Measurements from ENCODE around the gene IL25. TPM values are rescaled to one million over a fixed set of nuclear protein-coding genes. Genes with fewer than 3 reads are reported as not detected.
"Not testable (repeated sequence)": the region's sequence is repeated elsewhere in the genome, so short reads cannot be mapped to it uniquely, and the experiment has no call there.

Gene IL25
- total RNA-seq, result not detected

DNA sequence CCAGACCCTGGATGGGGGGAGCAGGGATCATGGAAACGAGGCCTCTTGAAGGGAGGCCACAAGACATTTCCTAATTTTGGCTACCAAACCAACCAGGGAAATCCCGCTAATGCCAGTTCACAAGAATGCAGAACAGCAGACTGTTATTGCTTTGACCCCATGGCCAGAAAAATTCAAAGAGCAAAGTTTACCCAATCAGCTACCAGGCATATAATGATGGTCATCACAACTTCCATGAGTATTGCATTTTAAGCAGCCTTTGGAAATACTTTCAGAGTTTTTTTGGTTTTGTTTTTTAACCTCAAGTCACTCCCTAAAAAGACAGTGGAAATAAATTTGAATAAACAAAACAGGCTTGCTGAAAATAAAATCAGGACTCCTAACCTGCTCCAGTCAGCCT, at the start of gene IL25:
TSS of gene IL25 (plus strand) at position 301 of the 400 bp plus-strand sequence.
- intact Hi-C loops (cut with DNase I), result loop anchor here (10.0 kb wide), 1 partner anchor 108 kb away; no protein-coding TSS in a partner anchor
- Histone ChIP-seq H3K4me1 (peaks cover 1 to 32% (median 4%) of the 10 kb centered on the region in 3 donors), H3K27me3 (no peaks in the 10 kb centered on the region), H3K27ac (no peak within 1 kb of the TSS), H3K4me3 (no peak within 1 kb of the TSS), H3K9me3 (no peaks in the 10 kb centered on the region), H3K36me3 (no peaks in the 10 kb centered on the region)
- TF ChIP-seq POLR2A (IDR thresholded peaks at IDR 0.05), result no peak
- TF ChIP-seq, protein P1, sequence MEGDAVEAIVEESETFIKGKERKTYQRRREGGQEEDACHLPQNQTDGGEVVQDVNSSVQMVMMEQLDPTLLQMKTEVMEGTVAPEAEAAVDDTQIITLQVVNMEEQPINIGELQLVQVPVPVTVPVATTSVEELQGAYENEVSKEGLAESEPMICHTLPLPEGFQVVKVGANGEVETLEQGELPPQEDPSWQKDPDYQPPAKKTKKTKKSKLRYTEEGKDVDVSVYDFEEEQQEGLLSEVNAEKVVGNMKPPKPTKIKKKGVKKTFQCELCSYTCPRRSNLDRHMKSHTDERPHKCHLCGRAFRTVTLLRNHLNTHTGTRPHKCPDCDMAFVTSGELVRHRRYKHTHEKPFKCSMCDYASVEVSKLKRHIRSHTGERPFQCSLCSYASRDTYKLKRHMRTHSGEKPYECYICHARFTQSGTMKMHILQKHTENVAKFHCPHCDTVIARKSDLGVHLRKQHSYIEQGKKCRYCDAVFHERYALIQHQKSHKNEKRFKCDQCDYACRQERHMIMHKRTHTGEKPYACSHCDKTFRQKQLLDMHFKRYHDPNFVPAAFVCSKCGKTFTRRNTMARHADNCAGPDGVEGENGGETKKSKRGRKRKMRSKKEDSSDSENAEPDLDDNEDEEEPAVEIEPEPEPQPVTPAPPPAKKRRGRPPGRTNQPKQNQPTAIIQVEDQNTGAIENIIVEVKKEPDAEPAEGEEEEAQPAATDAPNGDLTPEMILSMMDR (IDR thresholded peaks at IDR 0.05), result no peak
- WGBS, 2 donors, result 78 to 79% methylated on average over 2 of the region's 2 CpGs
- no peak for DNase-seq

DNA sequence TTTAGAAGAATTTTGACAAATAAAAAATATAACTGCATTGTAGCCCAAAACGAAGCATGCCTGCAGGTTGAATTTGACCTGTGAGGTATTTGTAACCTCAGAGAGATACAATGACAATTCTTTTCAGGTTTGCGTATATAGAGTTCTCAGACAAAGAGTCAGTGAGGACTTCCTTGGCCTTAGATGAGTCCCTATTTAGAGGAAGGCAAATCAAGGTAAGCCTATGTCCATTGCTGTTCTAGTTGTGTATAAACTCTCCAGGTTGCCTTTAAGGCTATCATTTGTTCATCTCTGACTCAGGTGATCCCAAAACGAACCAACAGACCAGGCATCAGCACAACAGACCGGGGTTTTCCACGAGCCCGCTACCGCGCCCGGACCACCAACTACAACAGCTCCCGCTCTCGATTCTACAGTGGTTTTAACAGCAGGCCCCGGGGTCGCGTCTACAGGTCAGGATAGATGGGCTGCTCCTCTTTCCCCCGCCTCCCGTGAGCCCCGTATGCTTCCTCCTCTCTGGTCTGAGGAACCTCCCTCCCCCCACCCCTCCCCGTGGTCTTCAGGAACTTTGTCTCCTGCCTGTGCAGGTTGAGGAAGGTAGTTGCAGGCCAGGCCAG, 48.7 kb upstream of the IL25 start:
- H3K27me3 ChIP-seq, result no peaks in the 10 kb centered on the region
- intact Hi-C loops (cut with DNase I), result no loop called here
- H3K27ac ChIP-seq, result no peak overlapping the region
- H3K36me3 ChIP-seq, result peaks cover 0 to 42% (median 16%) of the 10 kb centered on the region in 3 donors
- no peak overlapping the region for H3K4me3 ChIP-seq
- H3K9me3 ChIP-seq, result no peaks in the 10 kb centered on the region
- TF ChIP-seq, protein P1 (IDR thresholded peaks at IDR 0.05), result no peak
- TF ChIP-seq POLR2A (IDR thresholded peaks at IDR 0.05), result no peak
- peaks cover 15 to 44% (median 16%) of the 10 kb centered on the region in 3 donors for H3K4me1 ChIP-seq
- 86 to 92% methylated on average over 14 to 17 of the region's 18 CpGs for WGBS, 2 donors
- no peak for DNase-seq

DNA sequence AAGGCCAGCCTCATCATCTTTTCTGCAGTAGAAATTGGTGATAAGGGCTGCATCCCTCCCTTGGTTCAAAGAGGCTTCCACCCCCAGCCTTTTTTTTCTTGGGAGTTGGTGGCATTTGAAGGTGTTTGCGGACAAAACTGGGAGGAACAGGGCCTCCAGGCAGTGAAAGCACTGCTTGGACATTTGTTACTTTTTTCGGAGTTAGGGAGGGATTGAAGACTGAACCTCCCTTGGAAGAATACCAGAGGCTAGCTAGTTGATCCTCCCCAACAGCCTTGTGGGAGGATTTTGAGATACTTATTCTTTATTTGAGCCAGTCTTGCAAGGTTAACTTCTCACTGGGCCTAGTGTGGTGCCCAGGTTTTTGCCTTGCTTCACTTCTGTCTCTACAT, 48.2 kb upstream of the IL25 start:
- Histone ChIP-seq H3K27me3 (no peaks in the 10 kb centered on the region), H3K4me1 (peaks cover 15 to 44% (median 16%) of the 10 kb centered on the region in 3 donors), H3K9me3 (no peaks in the 10 kb centered on the region), H3K36me3 (peaks cover 0 to 42% (median 16%) of the 10 kb centered on the region in 3 donors), H3K4me3 (no peak overlapping the region), H3K27ac (no peak overlapping the region)
- no peak for DNase-seq
- WGBS, 2 donors, result 59 to 89% methylated on average over 2 of the region's 2 CpGs
- intact Hi-C loops (cut with DNase I), result no loop called here
- TF ChIP-seq, protein P1 (IDR thresholded peaks at IDR 0.05), result no peak
- no peak for TF ChIP-seq POLR2A (IDR thresholded peaks at IDR 0.05)

DNA sequence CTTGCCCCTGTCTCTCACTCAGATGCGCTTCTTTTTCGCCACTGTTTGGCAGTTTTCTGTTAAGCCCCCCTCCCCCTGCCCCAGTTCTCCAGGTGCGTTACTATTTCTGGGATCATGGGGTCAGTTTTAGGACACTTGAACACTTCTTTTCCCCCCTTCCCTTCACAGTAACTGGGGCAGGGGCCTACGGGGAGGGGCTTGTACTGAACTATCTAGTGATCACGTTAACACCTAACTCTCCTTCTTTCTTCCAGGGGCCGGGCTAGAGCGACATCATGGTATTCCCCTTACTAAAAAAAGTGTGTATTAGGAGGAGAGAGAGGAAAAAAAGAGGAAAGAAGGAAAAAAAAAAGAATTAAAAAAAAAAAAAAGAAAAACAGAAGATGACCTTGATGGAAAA, 47.6 kb upstream of the IL25 start:
- DNase-seq, result no peak
- no peak overlapping the region for H3K27ac ChIP-seq
- intact Hi-C loops (cut with DNase I), result no loop called here
- H3K4me1 ChIP-seq, result peaks cover 15 to 41% (median 16%) of the 10 kb centered on the region in 3 donors
- H3K36me3 ChIP-seq, result peaks cover 0 to 39% (median 16%) of the 10 kb centered on the region in 3 donors
- 84 to 89% methylated on average over 4 to 6 of the region's 7 CpGs for WGBS, 2 donors
- no peaks in the 10 kb centered on the region for H3K9me3 ChIP-seq
- no peak for TF ChIP-seq POLR2A (IDR thresholded peaks at IDR 0.05)
- TF ChIP-seq, protein P1 (IDR thresholded peaks at IDR 0.05), result no peak
- H3K27me3 ChIP-seq, result no peaks in the 10 kb centered on the region
- H3K4me3 ChIP-seq, result no peak overlapping the region

DNA sequence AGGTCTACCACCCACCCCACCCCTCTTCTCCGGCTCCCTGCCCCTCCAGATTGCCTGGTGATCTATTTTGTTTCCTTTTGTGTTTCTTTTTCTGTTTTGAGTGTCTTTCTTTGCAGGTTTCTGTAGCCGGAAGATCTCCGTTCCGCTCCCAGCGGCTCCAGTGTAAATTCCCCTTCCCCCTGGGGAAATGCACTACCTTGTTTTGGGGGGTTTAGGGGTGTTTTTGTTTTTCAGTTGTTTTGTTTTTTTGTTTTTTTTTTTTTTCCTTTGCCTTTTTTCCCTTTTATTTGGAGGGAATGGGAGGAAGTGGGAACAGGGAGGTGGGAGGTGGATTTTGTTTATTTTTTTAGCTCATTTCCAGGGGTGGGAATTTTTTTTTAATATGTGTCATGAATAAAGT, 46.9 kb upstream of the IL25 start:
- not testable (repeated sequence) for H3K9me3 ChIP-seq, H3K27me3 ChIP-seq, DNase-seq, H3K4me3 ChIP-seq, H3K27ac ChIP-seq
- peaks cover 0 to 38% (median 16%) of the 10 kb centered on the region in 3 donors for H3K36me3 ChIP-seq
- intact Hi-C loops (cut with DNase I), result loop anchor here (2.0 kb wide), 1 partner anchor 55 kb away; no protein-coding TSS in a partner anchor
- peaks cover 10 to 33% (median 11%) of the 10 kb centered on the region in 3 donors for H3K4me1 ChIP-seq
- WGBS, 2 donors, result 91 to 93% methylated on average over 5 of the region's 5 CpGs
